GM21786 (cell line): ENCODE data around the gene MAP2.
A peak's percentile ranks its signal among the peaks of the same experiment; 100 is the strongest.
"Not testable (repeated sequence)": the region's sequence is repeated elsewhere in the genome, so short reads cannot be mapped to it uniquely, and the experiment has no call there.

Experiments used
- ATAC-seq: cut with Tn5 transposase; IDR thresholded peaks from one replicate; pipeline ENCODE4 v1.9.1; 2021; ENCODE audit not compliant: unreplicated experiment

Gene MAP2

DNA sequence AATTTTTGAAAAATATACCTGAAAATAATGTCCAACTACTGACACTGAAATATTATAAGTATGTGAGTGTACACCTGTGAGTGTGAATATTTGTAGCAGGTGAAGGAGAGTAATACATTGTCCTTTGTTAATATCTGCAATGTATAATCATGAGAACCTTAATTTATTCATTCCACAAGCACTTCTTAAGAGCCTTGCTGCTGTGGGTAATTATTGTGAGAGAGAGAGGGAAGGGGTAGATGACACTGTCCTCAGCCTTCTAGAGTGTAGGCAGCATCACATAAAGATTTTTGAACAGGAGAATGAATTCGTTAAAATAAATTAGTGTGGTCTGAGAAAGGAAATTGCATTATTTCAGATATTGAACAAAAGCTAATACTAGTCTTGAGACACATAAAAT, 157.2 kb downstream of the MAP2 start:
- no peak for ATAC-seq

DNA sequence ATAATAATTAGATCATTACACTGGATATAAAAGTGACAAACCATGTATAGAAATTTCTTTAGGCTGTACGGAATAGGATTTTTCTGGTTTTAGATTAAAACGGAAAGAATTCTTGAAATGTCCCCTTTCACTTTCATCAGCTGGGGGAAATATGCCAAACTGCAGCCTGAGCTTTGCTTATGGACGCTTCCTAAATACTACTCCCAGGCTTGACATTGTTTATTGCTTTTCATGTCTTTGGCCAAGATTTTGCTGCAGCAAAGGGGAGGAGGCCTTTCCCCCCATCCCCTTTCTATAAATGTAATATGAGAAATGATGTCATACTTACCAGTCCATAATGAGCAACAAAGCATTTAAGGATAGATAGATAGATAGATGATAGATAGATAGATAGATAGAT, 158.4 kb downstream of the MAP2 start:
- ATAC-seq: no peak

DNA sequence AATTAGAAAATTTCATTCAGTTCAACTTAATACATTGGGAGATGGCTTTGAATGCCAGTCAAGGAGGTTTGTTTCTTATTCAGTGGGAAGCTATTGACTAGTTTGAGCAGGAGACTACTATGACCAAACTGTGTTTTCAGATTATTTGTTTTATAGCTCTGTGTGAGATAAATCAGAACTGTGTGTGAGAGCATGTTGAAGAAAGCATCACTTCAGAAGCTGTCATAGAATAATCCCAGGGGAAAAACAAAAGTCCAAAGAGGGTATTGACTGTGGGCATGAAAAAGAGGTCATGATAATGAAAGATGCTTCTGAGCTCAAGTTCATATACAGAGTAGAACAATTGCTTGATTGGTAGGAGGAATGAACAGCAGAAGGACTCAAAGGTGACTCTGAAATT, 160.6 kb downstream of the MAP2 start:
- no peak for ATAC-seq

DNA sequence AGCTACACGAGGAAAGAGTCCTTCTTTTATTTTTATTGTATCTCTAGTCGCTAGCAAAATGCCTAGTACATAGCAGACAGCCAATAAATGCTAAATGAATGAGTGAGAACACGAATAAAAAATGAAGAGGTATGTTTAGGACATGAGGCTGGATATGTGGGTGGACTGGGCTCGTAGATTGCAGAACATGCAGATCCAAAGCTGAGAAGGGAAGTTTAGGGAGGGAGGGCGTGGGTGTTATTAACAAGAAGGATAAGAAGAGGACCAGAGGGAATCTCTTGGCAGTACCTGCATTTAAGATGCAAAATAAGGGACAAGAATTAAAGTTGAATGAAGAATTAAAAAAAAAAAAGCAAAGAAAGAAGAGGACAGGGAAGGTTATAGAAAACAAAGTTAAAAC, 161.1 kb downstream of the MAP2 start:
- no peak for ATAC-seq

DNA sequence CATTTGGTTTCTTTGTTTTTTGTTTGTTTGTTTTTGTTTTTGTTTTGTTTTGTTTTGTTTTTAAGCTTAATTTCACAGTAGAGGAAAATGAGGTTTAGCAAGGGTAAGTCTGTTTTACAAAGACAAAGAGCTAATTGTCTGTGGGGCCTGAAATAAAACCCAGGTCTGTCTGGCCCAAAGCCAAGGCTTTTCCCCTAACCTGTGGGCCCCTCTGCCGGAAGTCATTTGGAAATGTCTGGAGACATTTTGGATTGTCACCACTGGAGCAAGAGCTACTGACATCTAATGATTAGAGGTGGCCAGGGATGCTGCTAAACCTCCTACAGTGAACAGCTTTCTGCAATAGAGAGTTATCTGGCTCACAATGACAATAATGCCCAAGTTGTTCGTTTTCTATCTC, 167.2 kb downstream of the MAP2 start:
- no peak for ATAC-seq

DNA sequence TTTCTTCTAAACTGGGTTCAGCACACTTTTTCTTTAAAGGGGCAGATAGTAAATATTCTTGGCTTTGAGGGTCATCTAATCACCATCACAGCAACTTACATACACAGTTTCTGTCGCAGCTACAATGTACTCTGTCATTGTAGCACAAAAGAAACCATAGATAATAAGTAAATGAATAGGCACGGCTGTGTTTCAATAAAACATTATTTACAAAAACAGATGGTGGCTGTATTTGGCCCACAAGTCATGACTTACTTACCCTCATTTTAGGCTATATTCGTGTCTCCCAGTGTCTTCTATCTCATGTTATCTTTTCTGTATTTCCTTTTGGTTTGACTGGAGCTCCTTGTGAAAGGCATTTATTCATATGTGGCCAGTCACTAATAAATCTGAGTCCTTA, 168.3 kb downstream of the MAP2 start:
- ATAC-seq: no peak

DNA sequence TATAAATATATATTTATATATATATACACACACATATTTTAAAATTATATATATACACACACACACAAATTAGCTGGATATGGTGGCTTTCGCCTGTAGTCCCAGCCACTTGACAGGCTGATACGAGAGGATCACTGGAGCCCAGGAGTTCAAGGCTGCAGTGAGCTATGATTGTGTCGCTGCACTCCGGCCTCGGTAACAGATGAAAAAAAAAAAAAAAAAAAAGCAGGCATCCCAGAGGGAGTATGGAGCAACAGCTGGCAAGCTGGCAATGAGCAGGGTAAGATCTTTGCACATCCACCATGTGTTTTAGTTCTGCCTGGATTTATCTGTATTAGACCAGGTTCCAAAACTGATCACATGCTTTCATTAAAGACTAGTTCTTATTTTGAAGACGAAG, 170.1 kb downstream of the MAP2 start:
- ATAC-seq: no peak

DNA sequence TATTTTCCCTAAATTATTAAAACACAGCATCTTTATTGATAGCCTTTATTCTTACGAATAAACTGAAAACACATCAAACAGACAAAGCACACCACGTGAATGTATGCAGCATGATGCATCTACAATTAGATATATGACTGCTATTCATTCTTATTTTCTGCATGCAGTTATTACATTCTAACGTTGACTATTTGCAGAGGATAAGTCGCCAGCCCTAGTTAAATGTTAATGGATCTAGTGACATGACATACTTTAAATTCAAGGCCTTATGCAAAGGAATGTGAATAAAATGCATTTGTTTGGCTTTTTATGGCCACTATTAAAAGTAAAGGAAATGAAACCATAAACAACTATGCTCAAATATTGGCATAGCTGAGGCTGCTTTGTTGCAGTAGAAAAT, 172.4 kb downstream of the MAP2 start:
- ATAC-seq: no peak

DNA sequence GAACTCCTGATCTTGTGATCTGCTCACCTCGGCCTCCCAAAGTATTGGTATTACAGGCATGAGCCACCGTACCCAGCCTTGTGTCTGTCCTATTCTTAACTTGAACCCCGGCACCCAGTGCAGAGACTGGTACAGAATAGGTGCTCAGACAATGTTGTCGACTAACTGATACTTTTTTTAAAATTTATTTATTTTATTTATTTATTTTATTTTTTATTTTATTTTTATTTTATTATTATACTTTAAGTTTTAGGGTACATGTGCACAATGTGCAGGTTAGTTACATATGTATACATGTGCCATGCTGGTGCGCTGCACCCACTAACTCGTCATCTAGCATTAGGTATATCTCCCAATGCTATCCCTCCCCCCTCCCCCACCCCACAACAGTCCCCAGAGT, 174.4 kb downstream of the MAP2 start:
- not testable (repeated sequence) for ATAC-seq

DNA sequence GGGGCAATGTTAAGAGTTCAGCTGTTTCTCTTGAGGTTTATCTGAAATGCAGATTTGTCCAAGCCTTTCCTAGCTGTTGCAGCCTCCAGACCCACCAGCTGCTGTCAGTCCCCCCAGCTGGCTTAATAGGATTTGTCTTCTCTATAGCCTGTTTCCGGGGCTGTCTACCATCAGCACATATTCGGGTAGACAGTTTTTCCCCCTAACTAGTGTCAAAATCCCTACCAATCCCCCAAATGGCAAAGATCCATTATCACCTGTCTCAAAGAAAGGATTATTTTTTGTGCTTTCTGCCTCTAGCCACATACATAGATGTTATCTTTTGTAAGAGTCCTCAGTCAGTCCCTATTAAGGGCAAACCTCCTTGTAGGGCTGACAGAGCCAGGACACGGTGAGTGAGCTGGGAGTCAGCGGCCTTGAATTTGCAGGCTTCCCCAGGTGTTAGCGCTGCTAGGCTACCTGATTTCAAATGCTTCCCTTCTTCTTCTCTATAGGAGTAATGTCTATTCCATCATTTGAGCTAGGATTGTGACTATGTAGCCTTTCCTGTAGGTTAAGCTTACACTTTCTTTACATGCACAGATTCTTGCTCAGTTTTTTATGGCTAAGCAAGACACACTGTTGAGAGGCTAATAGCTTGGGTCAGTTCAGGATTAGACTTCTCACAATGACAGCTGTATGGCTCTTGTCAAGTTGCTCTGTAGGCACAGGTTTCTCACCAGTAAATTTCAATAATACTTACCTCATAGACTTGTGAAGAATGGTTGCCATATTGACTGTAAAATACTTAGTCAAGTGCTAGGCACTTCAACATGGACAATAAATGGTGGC, 176.7 kb downstream of the MAP2 start:
- no peak for ATAC-seq

DNA sequence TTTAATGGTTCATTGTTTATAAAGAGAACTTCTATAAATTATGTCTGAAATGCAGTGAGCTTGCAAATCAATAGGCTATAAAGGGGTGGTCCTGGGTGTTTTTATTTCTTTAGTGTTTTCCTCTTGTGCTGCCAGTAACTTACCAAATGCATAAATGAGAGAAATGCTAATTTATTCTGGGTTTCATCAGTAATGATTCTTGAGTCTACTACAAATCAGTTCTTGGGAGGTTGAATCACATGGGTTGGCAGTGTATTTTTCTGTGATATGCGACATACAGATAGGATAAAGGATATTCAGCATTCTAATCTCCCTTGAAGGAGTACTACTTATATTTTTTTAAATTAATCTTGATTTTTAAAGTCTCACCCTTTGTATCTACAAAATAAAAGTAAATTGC, 177.7 kb downstream of the MAP2 start:
- ATAC-seq: no peak

DNA sequence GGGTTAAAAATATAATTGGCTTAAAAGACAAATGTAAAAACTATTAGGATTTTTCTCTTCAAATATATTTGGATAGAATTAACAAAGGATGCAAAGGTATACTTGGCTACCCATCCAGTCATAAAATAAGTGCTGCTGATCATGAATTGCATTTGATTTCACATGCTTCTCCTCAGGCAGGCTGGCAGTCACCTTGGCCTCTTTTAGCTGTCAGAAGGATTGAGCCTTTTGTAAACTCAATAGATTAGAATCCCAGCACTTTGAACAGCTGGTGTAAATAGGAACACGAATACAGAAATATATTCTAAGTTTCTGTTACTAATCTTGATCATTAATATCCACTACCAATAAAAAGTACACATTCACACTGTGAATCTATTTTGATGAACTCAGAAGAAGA, 178.4 kb downstream of the MAP2 start:
- ATAC-seq: no peak

DNA sequence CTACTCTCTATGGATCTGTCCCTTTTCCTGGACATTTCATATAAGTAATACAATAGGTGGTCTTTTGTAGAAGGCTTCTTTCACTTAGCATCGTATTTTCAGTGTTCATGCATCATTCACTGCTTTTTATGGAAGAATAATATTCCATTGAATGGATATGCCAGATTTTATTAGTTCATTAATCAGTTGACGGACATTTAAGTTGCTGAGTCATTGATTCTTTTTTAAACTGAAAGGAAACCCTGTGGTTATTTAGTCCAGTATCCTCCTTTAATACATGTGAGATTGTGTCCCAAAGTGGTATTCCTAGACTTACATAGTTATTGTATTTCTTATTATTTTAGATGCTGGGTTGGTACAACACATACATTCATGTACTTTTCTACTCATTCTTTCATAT, 185.7 kb downstream of the MAP2 start:
- no peak for ATAC-seq

DNA sequence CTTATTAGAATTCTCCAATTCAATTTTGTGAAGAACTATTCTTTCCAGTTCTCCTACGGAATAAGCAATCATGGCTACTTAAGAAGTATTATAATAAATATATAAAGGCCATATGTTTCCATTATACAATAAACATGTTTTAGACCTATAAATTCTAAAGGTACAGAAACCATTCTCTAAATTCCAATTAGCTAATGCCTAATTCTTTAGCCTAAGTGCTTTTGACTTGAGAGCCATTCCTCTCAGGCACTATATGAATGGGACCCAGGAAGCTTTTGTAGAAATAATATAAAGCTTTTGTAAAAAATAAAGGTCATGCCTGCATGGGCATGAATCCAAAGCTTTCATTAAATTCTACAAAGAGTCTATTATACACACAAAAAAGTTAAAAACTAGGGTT, 186.8 kb downstream of the MAP2 start:
- ATAC-seq: no peak

DNA sequence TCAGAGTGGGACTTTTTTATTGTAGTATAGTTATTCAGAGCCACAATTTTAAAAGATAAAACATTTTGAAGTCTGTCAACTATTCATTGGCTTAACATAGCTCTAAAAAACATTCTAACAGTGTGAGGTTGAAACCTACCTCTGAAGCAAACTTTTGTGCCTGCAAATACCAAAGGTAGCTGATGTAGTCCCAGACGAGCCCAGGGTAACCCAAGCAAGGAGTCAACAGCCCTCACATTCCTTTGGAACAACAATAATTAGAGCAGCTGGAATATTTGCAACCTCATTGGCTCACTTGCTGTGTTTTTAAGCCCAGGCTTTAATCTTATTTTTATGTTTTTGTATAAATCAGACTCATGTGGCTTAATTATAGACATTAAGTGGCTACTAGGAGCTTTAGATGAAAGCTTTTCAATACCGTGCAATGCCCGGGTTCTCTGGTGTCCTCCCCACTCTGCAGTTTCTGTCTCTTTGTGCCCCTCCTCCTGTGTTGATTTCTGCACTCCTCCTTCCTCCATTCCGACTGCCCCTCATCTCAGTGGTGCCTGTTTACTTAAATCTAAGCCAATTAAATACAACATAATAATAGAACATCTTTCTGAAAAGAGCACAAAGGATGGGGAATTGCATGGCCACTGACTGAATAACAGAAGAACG, 189.9 kb downstream of the MAP2 start:
- no peak for ATAC-seq

DNA sequence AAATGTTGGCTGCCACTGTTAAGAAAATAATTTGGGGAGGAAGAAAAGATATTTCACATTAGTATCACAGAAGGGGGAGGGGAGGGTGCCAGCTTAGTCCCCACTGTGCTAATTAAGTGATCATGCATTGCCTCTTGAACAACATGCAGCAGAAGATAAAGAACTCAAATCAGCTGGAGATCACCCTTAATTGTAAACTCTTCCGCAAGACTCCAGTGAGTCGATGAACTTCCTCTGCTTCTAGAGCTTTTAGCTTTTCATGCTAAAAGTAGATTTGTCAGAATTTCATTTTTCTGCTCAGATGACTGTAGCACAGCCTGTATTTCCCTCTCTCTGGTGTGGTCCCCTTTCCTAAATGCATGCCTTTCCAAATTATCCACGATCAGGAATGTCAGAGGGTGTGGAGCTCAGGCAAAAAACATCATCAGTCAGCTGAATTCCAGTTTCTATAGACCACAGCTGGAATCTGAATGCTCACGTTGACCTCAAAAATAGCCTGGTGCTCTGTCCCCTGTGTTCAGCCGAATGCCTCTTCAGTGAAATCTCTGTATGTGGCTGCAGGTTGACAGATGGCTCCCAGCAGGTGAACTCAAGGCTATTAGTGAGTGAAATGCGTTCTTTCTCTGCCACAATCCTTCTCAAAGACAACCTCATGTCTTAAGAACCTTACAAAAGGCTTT, 191.0 kb downstream of the MAP2 start:
- ATAC-seq: no peak

DNA sequence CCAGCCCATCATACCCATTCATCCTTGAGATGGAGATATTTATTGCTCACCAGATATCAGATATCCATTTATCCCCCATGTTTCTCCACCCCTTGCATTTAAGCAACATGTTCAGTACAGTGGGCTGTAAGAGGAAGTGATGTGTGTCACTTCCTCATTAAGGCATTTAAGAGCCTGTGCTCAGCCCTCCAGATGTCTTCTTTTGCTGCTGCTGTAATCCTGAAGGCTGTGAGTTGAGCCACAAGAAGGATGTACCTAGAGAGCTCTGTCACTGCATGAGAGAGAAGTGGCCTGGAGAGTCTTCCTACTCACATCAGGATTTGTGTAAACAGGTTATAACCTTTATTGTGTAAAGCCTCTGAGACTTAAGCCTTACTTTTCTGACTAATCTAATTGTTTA, 195.9 kb downstream of the MAP2 start:
- peak; percentile 68 for ATAC-seq

DNA sequence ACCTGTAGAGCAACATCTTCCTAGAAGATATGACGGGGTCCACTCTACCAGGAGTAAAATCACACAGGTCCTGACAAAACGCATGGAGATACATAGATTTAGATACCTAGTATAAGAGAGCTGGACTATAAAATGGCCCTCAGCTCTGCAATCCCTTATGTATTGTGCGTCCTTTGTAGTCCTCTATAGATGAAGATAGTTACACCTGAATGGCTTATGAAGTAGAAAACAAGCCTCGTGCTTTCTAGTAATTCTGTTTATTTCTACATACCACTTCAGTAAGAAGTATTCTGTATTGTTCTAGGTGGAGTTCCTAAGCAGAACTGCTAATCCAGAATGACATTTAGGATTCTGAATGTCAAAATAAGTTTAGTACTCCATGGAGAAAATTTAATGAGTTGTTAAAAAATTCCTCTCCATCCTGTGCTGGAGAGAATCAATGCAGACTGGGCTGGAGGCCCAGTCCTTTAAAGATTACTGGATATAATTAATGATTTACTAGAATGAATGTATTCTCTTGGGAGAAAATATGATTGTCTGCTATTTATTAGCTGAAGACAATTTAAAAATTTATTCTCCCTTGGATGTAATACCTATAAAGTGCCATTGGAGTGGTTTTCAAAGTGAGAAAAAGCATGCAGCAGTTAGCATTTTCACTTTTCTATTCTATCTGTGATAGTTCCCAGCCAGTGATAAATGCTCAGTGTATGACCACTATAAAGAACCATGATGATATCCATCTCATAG, 200.5 kb downstream of the MAP2 start:
- ATAC-seq: no peak

DNA sequence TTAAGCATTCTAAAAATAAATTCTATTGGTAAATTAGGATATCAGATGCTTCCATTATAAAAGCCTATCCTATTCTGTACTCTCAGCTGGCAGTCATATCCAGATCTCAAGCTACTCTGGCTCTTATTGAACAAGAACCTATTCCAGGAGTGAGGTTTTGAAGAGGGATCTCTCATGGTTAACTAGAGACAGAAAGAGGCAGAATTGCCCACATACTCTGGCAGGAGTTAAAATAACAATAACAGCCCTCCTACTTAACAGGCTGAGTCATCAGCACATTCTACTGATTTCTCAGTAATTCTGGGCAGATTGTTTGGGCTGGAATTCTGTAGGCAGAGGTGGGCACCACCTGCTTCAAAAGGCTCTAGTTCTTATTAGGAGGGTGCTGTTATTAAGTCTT, 205.8 kb downstream of the MAP2 start:
- ATAC-seq: no peak

DNA sequence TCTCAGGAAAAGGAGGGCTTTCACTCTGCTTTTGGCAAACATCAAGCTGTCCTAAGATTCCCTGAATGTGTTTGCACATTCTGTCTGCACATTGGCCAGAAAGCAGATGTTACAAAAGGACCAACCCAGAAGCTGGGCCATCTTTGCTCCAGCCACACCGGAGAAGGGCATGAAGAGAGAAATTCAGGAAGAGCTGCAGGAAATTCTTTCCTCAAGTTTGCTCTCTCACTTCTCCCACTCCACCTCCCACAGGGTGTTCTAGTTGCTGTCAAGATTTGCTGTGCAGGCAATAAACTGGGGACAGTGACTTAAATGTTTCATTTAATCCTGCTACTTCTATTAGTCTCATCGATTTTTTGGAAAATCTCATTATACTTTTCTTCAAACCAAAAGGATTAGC, 210.1 kb downstream of the MAP2 start:
- no peak for ATAC-seq

DNA sequence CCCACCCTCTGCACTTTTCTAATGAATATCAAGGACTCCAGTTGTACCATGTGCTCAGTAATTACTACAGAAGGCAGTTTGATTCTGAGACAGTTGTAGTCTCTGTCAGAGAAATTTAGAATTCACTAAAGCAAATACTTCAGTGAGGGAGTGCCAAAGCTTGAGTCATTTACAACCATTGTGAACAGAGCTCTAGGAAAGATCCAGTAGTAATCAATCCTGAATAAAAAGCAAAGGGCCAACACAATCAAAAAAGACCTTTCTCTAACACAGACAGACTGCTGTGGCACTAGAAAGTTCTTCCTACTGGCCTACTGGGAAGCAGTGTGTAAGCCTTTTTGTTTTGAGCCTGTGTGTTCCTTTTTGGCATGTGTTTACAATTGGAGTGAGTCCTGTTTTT, 212.2 kb downstream of the MAP2 start:
- ATAC-seq: no peak

DNA sequence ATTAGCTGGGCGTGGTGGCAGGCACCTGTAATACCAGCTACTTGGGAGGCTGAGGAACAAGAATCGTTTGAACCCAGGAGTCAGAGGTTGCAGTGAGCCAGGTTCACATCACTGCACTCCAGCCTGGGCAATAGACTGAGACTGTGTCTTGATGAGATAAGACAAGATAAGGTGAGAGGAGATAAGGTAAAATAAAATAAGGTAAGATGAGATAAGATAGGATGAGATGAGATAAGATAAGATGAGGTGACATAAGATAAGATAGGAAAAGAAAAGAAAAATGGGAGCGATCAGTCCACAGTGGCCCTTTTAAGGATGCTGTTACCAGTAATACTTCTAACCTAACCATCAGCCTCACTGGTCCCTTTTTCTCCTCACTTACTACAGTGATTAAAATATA, 213.4 kb downstream of the MAP2 start:
- ATAC-seq: no peak
